ENCODE data around the gene UNC5A. TPM values are rescaled to one million over a fixed set of nuclear protein-coding genes. Genes with fewer than 3 reads are reported as not detected.
A peak's percentile ranks its signal among the peaks of the same experiment; 100 is the strongest.

The UNC5A gene
- total RNA-seq, 1 experiment from 2014 or later = 3.1 TPM

DNA sequence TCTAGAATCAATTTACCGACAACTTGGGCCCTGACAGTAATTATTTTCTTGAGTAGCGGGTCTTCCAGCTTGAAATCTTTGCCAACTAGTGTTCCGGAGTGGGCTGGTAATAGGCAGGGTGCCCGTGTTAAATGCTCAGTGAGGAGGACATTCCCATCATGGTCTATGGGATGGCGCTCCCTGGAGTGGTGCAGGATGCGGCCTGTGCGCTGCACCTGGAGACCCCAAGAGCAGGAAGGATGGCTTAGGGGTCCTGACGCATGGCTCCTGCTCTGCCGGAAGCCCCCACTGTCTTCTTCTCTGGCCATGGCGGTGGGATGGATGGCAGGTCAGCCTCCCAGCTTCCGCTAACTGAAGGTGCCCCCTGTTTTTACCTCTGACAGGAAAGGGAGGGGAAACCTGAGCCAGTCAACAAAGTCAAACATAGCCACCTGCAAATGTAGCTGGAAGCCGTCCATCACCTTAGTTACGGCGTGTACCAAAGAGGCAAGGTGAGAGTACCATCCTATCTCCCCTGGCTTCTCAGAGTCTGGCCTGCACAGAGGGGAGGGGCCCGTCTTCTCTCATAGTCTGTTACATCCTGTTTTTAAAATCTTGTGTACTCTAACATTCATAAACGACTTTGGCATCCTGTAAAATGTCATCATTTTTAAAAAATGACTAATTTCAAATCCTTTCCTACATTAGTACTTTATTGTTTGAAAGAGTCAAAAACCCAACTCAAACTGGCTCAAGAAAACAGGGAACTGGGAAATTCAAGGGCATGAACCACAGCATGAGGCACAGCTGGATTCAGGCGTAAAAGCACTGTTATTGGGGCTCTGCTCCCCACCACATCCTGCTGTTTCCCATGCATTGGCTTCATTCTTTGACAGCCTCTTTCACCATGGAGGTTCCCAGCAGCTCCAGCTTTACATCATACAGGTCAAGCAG is 28.5 kb upstream of the UNC5A start:
- Histone ChIP-seq H3K4me1 (replicated peaks; ENCODE audit: insufficient read depth) (peaks cover 10% of the 10 kb centered on the region), H3K4me3 (no peak overlapping the region), H4K20me1 (ENCODE audit: insufficient read depth) (no peaks in the 10 kb centered on the region), H3K9me3 (ENCODE audit: insufficient read depth, low read depth) (no peaks in the 10 kb centered on the region), H3K36me3 (ENCODE audit: low read depth) (no peaks in the 10 kb centered on the region), H3K4me2 (no peak overlapping the region), H3K79me2 (ENCODE audit: low read depth) (no peaks in the 10 kb centered on the region), H3K9me2 (ENCODE audit: insufficient read depth) (no peaks in the 10 kb centered on the region), H3K27ac (no peak overlapping the region), H3F3A (ENCODE audit: insufficient read depth, low read depth) (peaks cover 8% of the 10 kb centered on the region; the same call in 1 of the 2 replicates), H2AFZ (no peak overlapping the region), H3K27me3 (ENCODE audit: insufficient read depth, low read depth) (no peaks in the 10 kb centered on the region)
- POLR2A ChIA-PET (ENCODE audit: unreplicated experiment) = no interaction called here
- intact Hi-C loops (cut with micrococcal nuclease; ENCODE audit: unreplicated experiment) = no loop called here
- TF ChIP-seq EZH2 (IDR thresholded peaks at IDR 0.05; ENCODE audit: low read depth) = no peak
- no peak for TF ChIP-seq CTCF (conservative IDR thresholded peaks at IDR 0.05)
- no TSS peak for BruUV-seq (replicated peaks)
- no peak for DNase-seq
- CTCF ChIA-PET = no interaction called here

- Histone ChIP-seq H3K79me2 (ENCODE audit: low read depth) (no peaks in the 10 kb centered on the region), H3F3A (ENCODE audit: insufficient read depth, low read depth) (peaks cover 8% of the 10 kb centered on the region; the same call in 1 of the 2 replicates), H3K9me3 (ENCODE audit: insufficient read depth, low read depth) (no peaks in the 10 kb centered on the region), H3K4me3 (no peak overlapping the region), H3K9me2 (ENCODE audit: insufficient read depth) (no peaks in the 10 kb centered on the region), H3K4me2 (peak overlapping the region; percentile 67), H3K27me3 (ENCODE audit: insufficient read depth, low read depth) (no peaks in the 10 kb centered on the region), H4K20me1 (ENCODE audit: insufficient read depth) (no peaks in the 10 kb centered on the region), H3K36me3 (ENCODE audit: low read depth) (no peaks in the 10 kb centered on the region), H3K27ac (peak overlapping the region; percentile 80), H2AFZ (0 out of 2 replicates have a peak overlapping the region, but pooled peaks have one; percentile 56), H3K4me1 (replicated peaks; ENCODE audit: insufficient read depth) (peaks cover 15% of the 10 kb centered on the region)
- POLR2A ChIA-PET (ENCODE audit: unreplicated experiment) = interaction anchor here (0.6 kb wide), 1 partner anchor 337 kb away, joined by 3 read pairs; no protein-coding TSS in a partner anchor
- intact Hi-C loops (cut with micrococcal nuclease; ENCODE audit: unreplicated experiment) = no loop called here
- no peak for TF ChIP-seq CTCF (conservative IDR thresholded peaks at IDR 0.05)
- no peak for TF ChIP-seq EZH2 (IDR thresholded peaks at IDR 0.05; ENCODE audit: low read depth)
- CTCF ChIA-PET = interaction anchor here (0.5 to 1.3 kb wide), 2 partner anchors 124 to 369 kb away, joined by 3 to 9 read pairs; no protein-coding TSS in a partner anchor
- BruUV-seq (replicated peaks) = no TSS peak
- DNase-seq = peak; percentile 57 to 90
Measured at GRCh38 chr5:176784218-176785165, 25.9 kb upstream of the UNC5A start.

Data from PC-9 (cell line).